Measurements from ENCODE around the gene MAML3. TPM values are rescaled to one million over a fixed set of nuclear protein-coding genes. Genes with fewer than 3 reads are reported as not detected.
A peak's percentile ranks its signal among the peaks of the same experiment; 100 is the strongest.

Gene MAML3
- total RNA-seq (2014; rRNA removed; shearing (Covaris generic); ENCODE audit: low replicate concordance) = 20.0 and 20.8 TPM in 2 replicates

- Histone ChIP-seq H3K9ac (ENCODE audit: low read length) (peak within 1 kb of the TSS; percentile 89), H3K4me3 (ENCODE audit: low read length) (peak within 1 kb of the TSS; percentile 80), H3K9me3 (ENCODE audit: low read length) (no peaks in the 10 kb centered on the region), H3K4me2 (ENCODE audit: low read depth, low read length, poor library complexity, severe bottlenecking) (peak within 1 kb of the TSS; percentile 83), H3K79me2 (ENCODE audit: low read length) (peaks cover 16% of the 10 kb centered on the region), H3K36me3 (ENCODE audit: insufficient read depth, low read length) (no peaks in the 10 kb centered on the region), H3K9me2 (replicated peaks; ENCODE audit: insufficient read depth, low read length) (no peaks in the 10 kb centered on the region), H2AFZ (ENCODE audit: low read length) (peak within 1 kb of the TSS; percentile 80), H3K4me1 (ENCODE audit: low read length) (peaks cover 67% of the 10 kb centered on the region), H3K27me3 (ENCODE audit: low read length) (no peaks in the 10 kb centered on the region), H4K20me1 (ENCODE audit: insufficient read depth, low read depth, low read length) (peaks cover 6% of the 10 kb centered on the region; the same call in 1 of the 2 replicates), H3K27ac (ENCODE audit: low read length) (peak within 1 kb of the TSS; percentile 97)
- peak; percentile 97 for DNase-seq
Observed at GRCh38 chr4:140153718-140154571, at the start of gene MAML3. MAML3 (minus strand) TSS chr4:140154184; CDS start chr4:140153327, 857 bp downstream.

GRCh38 chr4:140198942-140199341 lies 45.0 kb upstream of the MAML3 start:
- DNase-seq = peak; percentile 62
- Histone ChIP-seq H4K20me1 (ENCODE audit: insufficient read depth, low read depth, low read length) (no peaks in the 10 kb centered on the region), H3K4me2 (ENCODE audit: low read depth, low read length, poor library complexity, severe bottlenecking) (peak overlapping the region; percentile 21), H3K9me3 (ENCODE audit: low read length) (no peaks in the 10 kb centered on the region), H3K79me2 (ENCODE audit: low read length) (no peaks in the 10 kb centered on the region), H3K4me1 (ENCODE audit: low read length) (peaks cover 10% of the 10 kb centered on the region), H3K27ac (ENCODE audit: low read length) (no peak overlapping the region), H2AFZ (ENCODE audit: low read length) (no peak overlapping the region), H3K36me3 (ENCODE audit: insufficient read depth, low read length) (no peaks in the 10 kb centered on the region), H3K9me2 (replicated peaks; ENCODE audit: insufficient read depth, low read length) (no peaks in the 10 kb centered on the region), H3K27me3 (ENCODE audit: low read length) (no peaks in the 10 kb centered on the region), H3K4me3 (ENCODE audit: low read length) (no peak overlapping the region), H3K9ac (ENCODE audit: low read length) (no peak overlapping the region)

- no peak overlapping the region for H3K4me2 ChIP-seq (ENCODE audit: low read depth, low read length, poor library complexity, severe bottlenecking)
- no peak overlapping the region for H3K9ac ChIP-seq (ENCODE audit: low read length)
- no peak overlapping the region for H3K27ac ChIP-seq (ENCODE audit: low read length)
- no peaks in the 10 kb centered on the region for H3K36me3 ChIP-seq (ENCODE audit: insufficient read depth, low read length)
- no peaks in the 10 kb centered on the region for H3K9me3 ChIP-seq (ENCODE audit: low read length)
- H3K4me1 ChIP-seq (ENCODE audit: low read length) = peaks cover 10% of the 10 kb centered on the region
- no peaks in the 10 kb centered on the region for H4K20me1 ChIP-seq (ENCODE audit: insufficient read depth, low read depth, low read length)
- H3K9me2 ChIP-seq (replicated peaks; ENCODE audit: insufficient read depth, low read length) = no peaks in the 10 kb centered on the region
- no peaks in the 10 kb centered on the region for H3K79me2 ChIP-seq (ENCODE audit: low read length)
- no peak overlapping the region for H2AFZ ChIP-seq (ENCODE audit: low read length)
- no peaks in the 10 kb centered on the region for H3K27me3 ChIP-seq (ENCODE audit: low read length)
- no peak overlapping the region for H3K4me3 ChIP-seq (ENCODE audit: low read length)
- DNase-seq = no peak
Observed at GRCh38 chr4:140195806-140196205, 41.8 kb upstream of the MAML3 start.

GRCh38 chr4:140189805-140190204 lies 35.8 kb upstream of the MAML3 start:
- no peaks in the 10 kb centered on the region for H3K27me3 ChIP-seq (ENCODE audit: low read length)
- no peak overlapping the region for H2AFZ ChIP-seq (ENCODE audit: low read length)
- H3K79me2 ChIP-seq (ENCODE audit: low read length) = no peaks in the 10 kb centered on the region
- DNase-seq = no peak
- H3K36me3 ChIP-seq (ENCODE audit: insufficient read depth, low read length) = no peaks in the 10 kb centered on the region
- H3K4me2 ChIP-seq (ENCODE audit: low read depth, low read length, poor library complexity, severe bottlenecking) = no peak overlapping the region
- H3K4me3 ChIP-seq (ENCODE audit: low read length) = no peak overlapping the region
- H3K9me2 ChIP-seq (replicated peaks; ENCODE audit: insufficient read depth, low read length) = no peaks in the 10 kb centered on the region
- H3K27ac ChIP-seq (ENCODE audit: low read length) = no peak overlapping the region
- H3K9ac ChIP-seq (ENCODE audit: low read length) = no peak overlapping the region
- no peaks in the 10 kb centered on the region for H3K4me1 ChIP-seq (ENCODE audit: low read length)
- H3K9me3 ChIP-seq (ENCODE audit: low read length) = no peaks in the 10 kb centered on the region
- no peaks in the 10 kb centered on the region for H4K20me1 ChIP-seq (ENCODE audit: insufficient read depth, low read depth, low read length)

GRCh38 chr4:140188975-140189374 lies 35.0 kb upstream of the MAML3 start:
- no peak for DNase-seq

GRCh38 chr4:140187316-140187695 lies 33.3 kb upstream of the MAML3 start:
- no peaks in the 10 kb centered on the region for H3K79me2 ChIP-seq (ENCODE audit: low read length)
- no peak overlapping the region for H3K4me3 ChIP-seq (ENCODE audit: low read length)
- H3K9me3 ChIP-seq (ENCODE audit: low read length) = no peaks in the 10 kb centered on the region
- DNase-seq = no peak
- no peak overlapping the region for H3K9ac ChIP-seq (ENCODE audit: low read length)
- H3K4me1 ChIP-seq (ENCODE audit: low read length) = no peaks in the 10 kb centered on the region
- no peaks in the 10 kb centered on the region for H3K27me3 ChIP-seq (ENCODE audit: low read length)
- H4K20me1 ChIP-seq (ENCODE audit: insufficient read depth, low read depth, low read length) = no peaks in the 10 kb centered on the region
- no peak overlapping the region for H3K27ac ChIP-seq (ENCODE audit: low read length)
- H3K36me3 ChIP-seq (ENCODE audit: insufficient read depth, low read length) = no peaks in the 10 kb centered on the region
- H3K9me2 ChIP-seq (replicated peaks; ENCODE audit: insufficient read depth, low read length) = no peaks in the 10 kb centered on the region
- no peak overlapping the region for H2AFZ ChIP-seq (ENCODE audit: low read length)
- H3K4me2 ChIP-seq (ENCODE audit: low read depth, low read length, poor library complexity, severe bottlenecking) = no peak overlapping the region

More at GRCh38 chr4:140188975-140189374, 35.0 kb upstream of the MAML3 start:
- no peaks in the 10 kb centered on the region for H3K9me2 ChIP-seq (replicated peaks; ENCODE audit: insufficient read depth, low read length)
- no peak overlapping the region for H3K4me3 ChIP-seq (ENCODE audit: low read length)
- H3K9me3 ChIP-seq (ENCODE audit: low read length) = no peaks in the 10 kb centered on the region
- no peak overlapping the region for H3K27ac ChIP-seq (ENCODE audit: low read length)
- H3K36me3 ChIP-seq (ENCODE audit: insufficient read depth, low read length) = no peaks in the 10 kb centered on the region
- no peaks in the 10 kb centered on the region for H4K20me1 ChIP-seq (ENCODE audit: insufficient read depth, low read depth, low read length)
- H3K27me3 ChIP-seq (ENCODE audit: low read length) = no peaks in the 10 kb centered on the region
- no peaks in the 10 kb centered on the region for H3K4me1 ChIP-seq (ENCODE audit: low read length)
- H3K9ac ChIP-seq (ENCODE audit: low read length) = no peak overlapping the region
- no peaks in the 10 kb centered on the region for H3K79me2 ChIP-seq (ENCODE audit: low read length)
- no peak overlapping the region for H2AFZ ChIP-seq (ENCODE audit: low read length)
- no peak overlapping the region for H3K4me2 ChIP-seq (ENCODE audit: low read depth, low read length, poor library complexity, severe bottlenecking)

GRCh38 chr4:140186651-140187315 lies 32.8 kb upstream of the MAML3 start:
- Histone ChIP-seq H3K79me2 (ENCODE audit: low read length) (no peaks in the 10 kb centered on the region), H3K27ac (ENCODE audit: low read length) (no peak overlapping the region), H4K20me1 (ENCODE audit: insufficient read depth, low read depth, low read length) (no peaks in the 10 kb centered on the region), H3K27me3 (ENCODE audit: low read length) (no peaks in the 10 kb centered on the region), H3K4me1 (ENCODE audit: low read length) (no peaks in the 10 kb centered on the region), H3K9ac (ENCODE audit: low read length) (no peak overlapping the region), H3K4me2 (ENCODE audit: low read depth, low read length, poor library complexity, severe bottlenecking) (no peak overlapping the region), H2AFZ (ENCODE audit: low read length) (no peak overlapping the region), H3K36me3 (ENCODE audit: insufficient read depth, low read length) (no peaks in the 10 kb centered on the region), H3K4me3 (ENCODE audit: low read length) (no peak overlapping the region), H3K9me3 (ENCODE audit: low read length) (no peaks in the 10 kb centered on the region), H3K9me2 (replicated peaks; ENCODE audit: insufficient read depth, low read length) (no peaks in the 10 kb centered on the region)
- no peak for DNase-seq

- no peaks in the 10 kb centered on the region for H3K9me2 ChIP-seq (replicated peaks; ENCODE audit: insufficient read depth, low read length)
- no peak overlapping the region for H3K9ac ChIP-seq (ENCODE audit: low read length)
- H3K79me2 ChIP-seq (ENCODE audit: low read length) = no peaks in the 10 kb centered on the region
- H3K36me3 ChIP-seq (ENCODE audit: insufficient read depth, low read length) = no peaks in the 10 kb centered on the region
- H3K27me3 ChIP-seq (ENCODE audit: low read length) = no peaks in the 10 kb centered on the region
- no peaks in the 10 kb centered on the region for H4K20me1 ChIP-seq (ENCODE audit: insufficient read depth, low read depth, low read length)
- DNase-seq = no peak
- H3K9me3 ChIP-seq (ENCODE audit: low read length) = no peaks in the 10 kb centered on the region
- H3K27ac ChIP-seq (ENCODE audit: low read length) = no peak overlapping the region
- H2AFZ ChIP-seq (ENCODE audit: low read length) = no peak overlapping the region
- H3K4me2 ChIP-seq (ENCODE audit: low read depth, low read length, poor library complexity, severe bottlenecking) = no peak overlapping the region
- no peaks in the 10 kb centered on the region for H3K4me1 ChIP-seq (ENCODE audit: low read length)
- H3K4me3 ChIP-seq (ENCODE audit: low read length) = no peak overlapping the region
Observed at GRCh38 chr4:140186082-140186438, 32.1 kb upstream of the MAML3 start.

Measured in Karpas-422 (cell line).